Kidney epithelial cell (primary cell): ENCODE results near the gene C1orf53. TPM values are rescaled to one million over a fixed set of nuclear protein-coding genes. Genes with fewer than 3 reads are reported as not detected.
"Not testable (repeated sequence)": the region's sequence is repeated elsewhere in the genome, so short reads cannot be mapped to it uniquely, and the experiment has no call there.

Experiments
- DNase-seq: peaks from one replicate; pipeline ENCODE4 v3.0.0-alpha.2; 2010; ENCODE audit warnings: low read depth
- H3K27me3 ChIP-seq: 2 replicates; pipeline ENCODE4 v1.6.0; 2011; ENCODE audit warnings: low read length; ENCODE audit not compliant: control insufficient read depth, insufficient read depth
- H3K36me3 ChIP-seq: 2 replicates; pipeline ENCODE4 v1.5.1; 2011; ENCODE audit warnings: low read length; ENCODE audit not compliant: control insufficient read depth, insufficient read depth
- H3K4me3 ChIP-seq: 2 replicates; pipeline ENCODE4 v1.5.1; 2011; ENCODE audit warnings: low read depth, mild to moderate bottlenecking, control low read depth, low read length
- CTCF ChIP-seq: IDR thresholded peaks from 2 replicates; pipeline ENCODE4 v1.5.1; 2011; ENCODE audit warnings: mild to moderate bottlenecking, moderate library complexity, low read length, control low read depth, inconsistent platforms; ENCODE audit not compliant: insufficient read depth, poor library complexity, severe bottlenecking
- total RNA-seq: library from RNA; depleted of rRNA; stranded (reverse); fragments of >200 nt; gene quantifications from 2 replicates; pipeline ENCODE4 v1.2.3, GENCODE V29; 2015

Gene C1orf53
- total RNA-seq, 1 donor from 2014 or later: 8.2 TPM

- no peak for DNase-seq
- Histone ChIP-seq H3K36me3 (no peaks in the 10 kb centered on the region), H3K4me3 (peak overlapping the region; percentile 25), H3K27me3 (peaks cover 6% of the 10 kb centered on the region)
- no peak for TF ChIP-seq CTCF
Measured at GRCh38 chr1:197928849-197929336, 26.5 kb downstream of the C1orf53 start.

DNA sequence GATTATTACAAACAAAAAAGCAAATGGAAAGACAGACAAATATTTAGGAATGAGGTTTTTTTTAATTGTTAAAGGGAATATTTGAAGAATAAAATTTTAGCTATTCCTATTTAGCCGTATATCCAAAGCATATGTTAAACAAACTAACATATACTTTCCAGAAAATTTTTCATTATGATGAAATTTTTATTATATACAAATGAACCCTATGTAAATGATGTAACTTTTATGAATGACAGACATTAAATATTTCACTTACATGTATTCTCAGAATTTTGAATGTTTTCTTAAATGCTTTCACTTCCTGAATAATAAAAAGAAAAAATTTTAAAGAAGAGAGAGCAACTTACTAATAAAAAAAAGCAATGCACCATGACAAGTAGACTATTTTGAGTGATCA is 30.6 kb downstream of the C1orf53 start:
- Histone ChIP-seq H3K36me3 (no peaks in the 10 kb centered on the region), H3K4me3 (no peak overlapping the region), H3K27me3 (peaks cover 3% of the 10 kb centered on the region)
- no peak for DNase-seq
- TF ChIP-seq CTCF: no peak

DNA sequence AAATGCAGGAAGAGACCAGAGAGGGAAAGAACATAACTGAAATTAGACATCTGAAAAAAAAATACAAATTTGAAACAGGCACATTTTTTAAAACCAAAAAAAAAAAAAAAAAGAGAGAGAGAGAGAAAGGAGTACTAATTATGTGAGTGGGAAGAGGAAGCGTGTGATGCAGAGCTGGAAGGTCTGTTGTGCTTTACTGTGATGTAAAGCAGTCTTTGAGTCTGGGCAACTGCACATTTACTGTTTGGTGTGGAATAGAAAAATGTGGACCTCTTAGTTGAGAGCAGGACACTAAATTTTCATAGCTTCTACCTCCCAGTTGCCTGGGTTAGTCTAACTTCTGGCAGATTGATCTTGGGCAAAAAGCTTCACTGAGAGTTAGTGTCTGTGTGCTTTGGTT is 31.2 kb downstream of the C1orf53 start:
- no peak overlapping the region for H3K4me3 ChIP-seq
- peaks cover 3% of the 10 kb centered on the region for H3K27me3 ChIP-seq
- TF ChIP-seq CTCF: no peak
- no peaks in the 10 kb centered on the region for H3K36me3 ChIP-seq
- DNase-seq: no peak

GRCh38 chr1:197937381-197937780 is 35.0 kb downstream of the C1orf53 start:
- Histone ChIP-seq H3K27me3 (no peaks in the 10 kb centered on the region), H3K36me3 (no peaks in the 10 kb centered on the region), H3K4me3 (no peak overlapping the region)
- no peak for DNase-seq
- no peak for TF ChIP-seq CTCF

DNA sequence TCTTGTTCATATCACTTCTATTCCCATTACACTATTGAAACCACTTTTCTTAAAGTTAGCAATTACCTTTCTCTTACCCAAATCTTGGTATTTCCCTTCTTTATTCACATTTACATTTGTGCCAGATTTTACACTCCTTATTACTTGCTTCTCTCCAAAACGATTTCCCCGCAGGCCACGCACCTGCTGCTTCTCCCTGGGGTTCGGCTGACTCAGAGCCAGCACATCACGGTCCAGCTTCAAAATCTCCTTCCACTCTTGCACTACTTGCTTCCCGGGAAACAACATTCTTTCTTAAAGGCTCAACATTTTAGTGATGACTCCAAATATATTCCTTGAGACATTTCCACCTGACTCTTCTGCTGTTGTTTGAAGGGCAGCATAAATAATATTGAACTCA is 35.5 kb downstream of the C1orf53 start:
- no peaks in the 10 kb centered on the region for H3K36me3 ChIP-seq
- TF ChIP-seq CTCF: no peak
- no peak overlapping the region for H3K4me3 ChIP-seq
- no peaks in the 10 kb centered on the region for H3K27me3 ChIP-seq
- no peak for DNase-seq

DNA sequence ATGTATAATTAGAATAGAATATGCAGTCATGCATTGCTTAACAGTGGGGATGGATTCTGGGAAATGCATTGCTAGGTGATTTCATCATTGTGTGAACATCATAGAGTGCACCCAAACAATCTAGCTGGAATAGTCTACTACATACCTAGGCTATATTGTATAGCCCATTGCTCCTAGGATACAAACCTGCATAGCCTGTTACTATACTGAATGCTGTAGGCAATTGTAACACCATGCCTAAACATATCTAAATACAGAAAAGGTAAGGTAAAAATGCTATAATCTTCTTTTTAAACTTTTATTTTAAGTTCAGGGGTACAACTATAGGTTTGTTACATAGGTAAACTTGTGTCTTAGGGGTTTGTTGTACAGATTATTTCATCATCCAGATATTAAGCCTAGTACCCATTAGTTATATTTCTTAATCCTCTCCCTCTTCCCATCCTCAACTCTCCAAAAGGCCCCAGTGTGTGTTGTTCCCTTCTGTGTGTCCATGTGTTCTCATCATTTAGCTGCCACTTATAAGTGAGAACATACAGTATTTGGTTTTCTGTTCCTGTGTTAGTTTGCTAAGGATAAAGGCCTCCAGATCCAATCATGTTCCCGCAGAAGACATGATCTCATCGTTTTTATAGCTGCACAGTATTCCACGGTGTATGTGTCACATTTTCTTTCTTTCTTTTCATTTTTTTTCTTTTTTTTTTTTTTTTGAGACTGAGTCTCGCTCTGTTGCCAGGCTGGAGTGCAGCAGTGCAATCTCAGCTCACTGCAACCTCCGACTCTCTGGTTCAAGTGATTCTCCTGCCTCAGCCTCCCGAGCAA is 36.9 kb downstream of the C1orf53 start:
- not testable (repeated sequence) for H3K4me3 ChIP-seq, H3K27me3 ChIP-seq, DNase-seq, H3K36me3 ChIP-seq
